Mesenchymal stem cell (in vitro differentiated cells and primary cell): ENCODE measurements around the gene GCNT2.
A peak's percentile ranks its signal among the peaks of the same experiment; 100 is the strongest.
"Not testable (repeated sequence)": the region's sequence is repeated elsewhere in the genome, so short reads cannot be mapped to it uniquely, and the experiment has no call there.

Experiments
- DNase-seq: peaks from one replicate; pipeline ENCODE4 v3.0.0-alpha.2; 2013
- H2AFZ ChIP-seq: one replicate; pipeline ENCODE4 v1.6.1; 2013; ENCODE audit warnings: low read depth, mild to moderate bottlenecking, control low read depth, inconsistent platforms, low read length, moderate library complexity
- H2AK5ac ChIP-seq: 2 replicates; pipeline ENCODE4 v1.6.1; 2013; ENCODE audit warnings: low read length, moderate library complexity, mild to moderate bottlenecking, inconsistent platforms; ENCODE audit not compliant: severe bottlenecking
- H2BK120ac ChIP-seq: one replicate; pipeline ENCODE4 v1.6.1; 2013; ENCODE audit warnings: low read depth, mild to moderate bottlenecking, inconsistent platforms, low read length, moderate library complexity
- H2BK12ac ChIP-seq, 2 experiments: one replicate each; pipeline ENCODE4 v1.6.1; 2013; ENCODE audit warnings: inconsistent platforms in 2 of 2, low read length in 2 of 2, mild to moderate bottlenecking in 2 of 2, moderate library complexity in 2 of 2, control low read depth in 1 of 2
- H2BK15ac ChIP-seq: one replicate; pipeline ENCODE4 v1.6.1; 2013; ENCODE audit warnings: mild to moderate bottlenecking, low read depth, inconsistent platforms; ENCODE audit not compliant: poor library complexity, severe bottlenecking
- H2BK5ac ChIP-seq: 2 replicates; pipeline ENCODE4 v1.6.1; 2013; ENCODE audit warnings: low read depth, mild to moderate bottlenecking, low read length, control low read depth, inconsistent platforms; ENCODE audit not compliant: poor library complexity, severe bottlenecking
- H3K14ac ChIP-seq, 2 experiments: one replicate each; pipeline ENCODE4 v1.6.1; 2013; ENCODE audit warnings: inconsistent platforms in 2 of 2, low read length in 2 of 2, control low read depth in 1 of 2, mild to moderate bottlenecking in 1 of 2, moderate library complexity in 1 of 2
- H3K18ac ChIP-seq, 2 experiments: one replicate each; pipeline ENCODE4 v1.6.1; 2013; ENCODE audit warnings: inconsistent platforms in 2 of 2, low read length in 2 of 2, control low read depth in 1 of 2, low read depth in 1 of 2, mild to moderate bottlenecking in 1 of 2
- H3K23ac ChIP-seq, 2 experiments: one replicate each; pipeline ENCODE4 v1.6.1; 2013; ENCODE audit warnings: inconsistent platforms in 2 of 2, low read length in 2 of 2, mild to moderate bottlenecking in 2 of 2, moderate library complexity in 2 of 2, control low read depth in 1 of 2
- H3K27ac ChIP-seq: 2 replicates; pipeline ENCODE4 v1.5.1; 2013; ENCODE audit warnings: mild to moderate bottlenecking, moderate library complexity, low read length, control low read depth, inconsistent platforms; ENCODE audit not compliant: poor library complexity, severe bottlenecking
- H3K27me3 ChIP-seq, 2 experiments: 2 replicates each; pipeline versions ENCODE4 v1.6.1 to v1.7.0; 2013; ENCODE audit warnings: low read length in 2 of 2, mild to moderate bottlenecking in 2 of 2, moderate library complexity in 2 of 2, control low read depth in 1 of 2, inconsistent platforms in 1 of 2; ENCODE audit not compliant: control insufficient read depth in 1 of 2, insufficient read depth in 1 of 2
- H3K36me3 ChIP-seq, 2 experiments: 2 replicates each; pipeline versions ENCODE4 v1.6.1 to v1.7.0; 2013; ENCODE audit warnings: low read length in 2 of 2, control low read depth in 1 of 2, inconsistent platforms in 1 of 2, low read depth in 1 of 2, mild to moderate bottlenecking in 1 of 2; ENCODE audit not compliant: insufficient read depth in 2 of 2, control insufficient read depth in 1 of 2
- H3K4ac ChIP-seq, 2 experiments: one replicate each; pipeline ENCODE4 v1.6.1; 2013; ENCODE audit warnings: inconsistent platforms in 2 of 2, low read length in 2 of 2, mild to moderate bottlenecking in 2 of 2, moderate library complexity in 2 of 2, control low read depth in 1 of 2, low read depth in 1 of 2
- H3K4me1 ChIP-seq: 2 replicates; pipeline ENCODE4 v1.6.1; 2013; ENCODE audit warnings: low read depth, low read length, control low read depth; ENCODE audit not compliant: control insufficient read depth, insufficient read depth
- H3K4me2 ChIP-seq: 2 replicates; pipeline ENCODE4 v1.6.1; 2013; ENCODE audit warnings: low read length, mild to moderate bottlenecking, inconsistent platforms; ENCODE audit not compliant: poor library complexity, severe bottlenecking
- H3K4me3 ChIP-seq, 2 experiments: 2 replicates each; pipeline versions ENCODE4 v1.5.1 to v1.7.0; 2013; ENCODE audit warnings: low read length in 2 of 2, mild to moderate bottlenecking in 2 of 2, control low read depth in 1 of 2, low read depth in 1 of 2; ENCODE audit not compliant: insufficient read depth in 1 of 2
- H3K79me1 ChIP-seq: replicated peaks from 2 replicates; pipeline ENCODE4 v1.6.1; 2013; ENCODE audit warnings: mild to moderate bottlenecking, control low read depth, low read length, inconsistent platforms; ENCODE audit not compliant: poor library complexity, severe bottlenecking
- H3K9ac ChIP-seq: 2 replicates; pipeline ENCODE4 v1.7.0; 2013; ENCODE audit warnings: mild to moderate bottlenecking, low read length, moderate library complexity
- H3K9me3 ChIP-seq: 2 replicates; pipeline ENCODE4 v1.7.0; 2013; ENCODE audit warnings: mild to moderate bottlenecking, low read length; ENCODE audit not compliant: control insufficient read depth
- H4K8ac ChIP-seq: one replicate; pipeline ENCODE4 v1.6.1; 2013; ENCODE audit warnings: inconsistent platforms, mild to moderate bottlenecking, low read length, moderate library complexity
- H4K91ac ChIP-seq: one replicate; pipeline ENCODE4 v1.6.1; 2013; ENCODE audit warnings: mild to moderate bottlenecking, low read length, inconsistent platforms
- WGBS: methylation state at CpG from one replicate; pipeline ENCODE4 v1.1.7; 2013; ENCODE audit warnings: mixed read lengths; 5-methylcytosine and 5-hydroxymethylcytosine counted together

The GCNT2 gene

DNA sequence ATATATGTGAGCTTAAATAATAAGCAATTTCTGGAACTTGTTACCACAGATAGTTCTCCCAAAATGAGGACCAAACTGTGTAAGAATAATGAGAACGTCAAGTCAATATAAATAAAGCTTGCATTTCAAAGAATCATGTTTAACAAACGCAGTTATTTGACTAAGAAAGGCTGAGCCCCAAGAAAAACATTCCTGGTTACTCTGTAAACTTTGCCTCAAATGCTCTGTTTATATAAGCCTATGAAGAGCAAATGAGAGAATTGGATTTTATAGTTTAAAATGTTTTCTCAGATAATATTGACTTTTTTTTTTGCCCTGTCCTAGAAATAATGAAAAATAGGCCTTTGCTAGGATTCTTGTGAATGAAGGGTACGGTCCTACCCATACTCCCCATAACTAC, 91.9 kb downstream of the GCNT2 start:
- no peak overlapping the region for H4K91ac ChIP-seq
- 39% methylated on average over 2 of the region's 3 CpGs for WGBS

GRCh38 chr6:10613723-10614122, 92.6 kb downstream of the GCNT2 start:
- no peak overlapping the region for H3K4me3 ChIP-seq
- H2AFZ ChIP-seq: no peak overlapping the region
- H4K8ac ChIP-seq: no peak overlapping the region
- no peak overlapping the region for H3K18ac ChIP-seq
- no peak overlapping the region for H4K91ac ChIP-seq
- no peak overlapping the region for H2AK5ac ChIP-seq
- H3K79me1 ChIP-seq: peaks cover 1% of the 10 kb centered on the region
- no peak overlapping the region for H2BK5ac ChIP-seq
- H3K4ac ChIP-seq: no peak overlapping the region
- H3K23ac ChIP-seq: no peak overlapping the region
- peaks cover 3% of the 10 kb centered on the region for H3K9me3 ChIP-seq
- no peak overlapping the region for H2BK12ac ChIP-seq
- H3K4me2 ChIP-seq: no peak overlapping the region
- DNase-seq: peak; percentile 17
- 77% methylated on average over 2 of the region's 2 CpGs for WGBS
- H3K4me1 ChIP-seq: no peaks in the 10 kb centered on the region
- H3K9ac ChIP-seq: no peak overlapping the region
- no peak overlapping the region for H3K27ac ChIP-seq
- no peaks in the 10 kb centered on the region for H3K27me3 ChIP-seq
- no peaks in the 10 kb centered on the region for H3K36me3 ChIP-seq
- no peak overlapping the region for H3K14ac ChIP-seq
- no peak overlapping the region for H2BK15ac ChIP-seq
- H2BK120ac ChIP-seq: no peak overlapping the region

More for the DNA sequence above, 91.9 kb downstream of the GCNT2 start:
- H3K4me2 ChIP-seq: no peak overlapping the region
- H3K18ac ChIP-seq: no peak overlapping the region
- no peak overlapping the region for H3K14ac ChIP-seq
- no peak overlapping the region for H3K27ac ChIP-seq
- no peak overlapping the region for H2BK5ac ChIP-seq
- H3K9me3 ChIP-seq: peaks cover 5% of the 10 kb centered on the region
- H3K4me1 ChIP-seq: no peaks in the 10 kb centered on the region
- H2AK5ac ChIP-seq: no peak overlapping the region
- peak; percentile 21 for DNase-seq
- no peak overlapping the region for H2BK15ac ChIP-seq
- H3K23ac ChIP-seq: no peak overlapping the region
- H2AFZ ChIP-seq: no peak overlapping the region
- no peak overlapping the region for H3K4ac ChIP-seq
- H3K27me3 ChIP-seq: no peaks in the 10 kb centered on the region
- H2BK120ac ChIP-seq: no peak overlapping the region
- H3K4me3 ChIP-seq: no peak overlapping the region
- H4K8ac ChIP-seq: no peak overlapping the region
- no peaks in the 10 kb centered on the region for H3K36me3 ChIP-seq
- peaks cover 1% of the 10 kb centered on the region for H3K79me1 ChIP-seq
- H2BK12ac ChIP-seq: no peak overlapping the region
- no peak overlapping the region for H3K9ac ChIP-seq

GRCh38 chr6:10615675-10616074, 94.5 kb downstream of the GCNT2 start:
- Histone ChIP-seq H3K9ac (no peak overlapping the region), H3K23ac (no peak overlapping the region), H4K91ac (no peak overlapping the region), H3K4me3 (no peak overlapping the region), H3K27me3 (no peaks in the 10 kb centered on the region), H3K4ac (no peak overlapping the region), H3K18ac (no peak overlapping the region), H3K4me1 (no peaks in the 10 kb centered on the region), H2BK12ac (no peak overlapping the region), H3K14ac (no peak overlapping the region), H4K8ac (no peak overlapping the region), H3K27ac (no peak overlapping the region), H2BK5ac (no peak overlapping the region), H2AFZ (no peak overlapping the region), H3K79me1 (peaks cover 1% of the 10 kb centered on the region), H2AK5ac (no peak overlapping the region), H2BK15ac (no peak overlapping the region), H3K4me2 (no peak overlapping the region), H3K9me3 (no peaks in the 10 kb centered on the region), H2BK120ac (no peak overlapping the region), H3K36me3 (no peaks in the 10 kb centered on the region)
- 91% methylated on average over 8 of the region's 8 CpGs for whole genome bisulfite sequencing
- DNase-seq: no peak

- not testable (repeated sequence) for H3K27me3 ChIP-seq, H3K14ac ChIP-seq, H3K79me1 ChIP-seq, H4K91ac ChIP-seq, H3K18ac ChIP-seq, H2BK15ac ChIP-seq, H2AK5ac ChIP-seq, H3K9me3 ChIP-seq, DNase-seq, H3K4ac ChIP-seq, H3K23ac ChIP-seq, H3K4me2 ChIP-seq, H2BK12ac ChIP-seq, H3K9ac ChIP-seq, H3K4me3 ChIP-seq, H3K27ac ChIP-seq, H4K8ac ChIP-seq, H2BK5ac ChIP-seq, H3K4me1 ChIP-seq, H3K36me3 ChIP-seq, H2BK120ac ChIP-seq, H2AFZ ChIP-seq
- 84% methylated on average over 3 of the region's 3 CpGs for WGBS
Measured at GRCh38 chr6:10616266-10616665, 95.1 kb downstream of the GCNT2 start.
